Keratinocyte (primary cell): Measurements from ENCODE around the gene NRXN2.
A peak's percentile ranks its signal among the peaks of the same experiment; 100 is the strongest.

ENCODE experiments used
- EZH2 ChIP-seq: IDR thresholded peaks from one replicate; pipeline ENCODE4 v1.6.1; 2012; ENCODE audit warnings: inconsistent platforms, mild to moderate bottlenecking, low read length, moderate library complexity
- TF ChIP-seq, protein P1 (sequence below), 3 experiments: IDR thresholded peaks in 1 of 3; conservative IDR thresholded peaks in 1 of 3; optimal IDR thresholded peaks in 1 of 3; 2 replicates in 2 of 3; 3 replicates in 1 of 3; pipeline versions ENCODE3 to v1.5.1; 2011; ENCODE audit warnings: low read length in 3 of 3, mild to moderate bottlenecking in 3 of 3, moderate library complexity in 2 of 3, control low read depth in 1 of 3, inconsistent platforms in 1 of 3; ENCODE audit not compliant: insufficient read depth in 2 of 3; ENCODE audit errors: extremely low read depth in 1 of 3

- TF ChIP-seq, protein P1, sequence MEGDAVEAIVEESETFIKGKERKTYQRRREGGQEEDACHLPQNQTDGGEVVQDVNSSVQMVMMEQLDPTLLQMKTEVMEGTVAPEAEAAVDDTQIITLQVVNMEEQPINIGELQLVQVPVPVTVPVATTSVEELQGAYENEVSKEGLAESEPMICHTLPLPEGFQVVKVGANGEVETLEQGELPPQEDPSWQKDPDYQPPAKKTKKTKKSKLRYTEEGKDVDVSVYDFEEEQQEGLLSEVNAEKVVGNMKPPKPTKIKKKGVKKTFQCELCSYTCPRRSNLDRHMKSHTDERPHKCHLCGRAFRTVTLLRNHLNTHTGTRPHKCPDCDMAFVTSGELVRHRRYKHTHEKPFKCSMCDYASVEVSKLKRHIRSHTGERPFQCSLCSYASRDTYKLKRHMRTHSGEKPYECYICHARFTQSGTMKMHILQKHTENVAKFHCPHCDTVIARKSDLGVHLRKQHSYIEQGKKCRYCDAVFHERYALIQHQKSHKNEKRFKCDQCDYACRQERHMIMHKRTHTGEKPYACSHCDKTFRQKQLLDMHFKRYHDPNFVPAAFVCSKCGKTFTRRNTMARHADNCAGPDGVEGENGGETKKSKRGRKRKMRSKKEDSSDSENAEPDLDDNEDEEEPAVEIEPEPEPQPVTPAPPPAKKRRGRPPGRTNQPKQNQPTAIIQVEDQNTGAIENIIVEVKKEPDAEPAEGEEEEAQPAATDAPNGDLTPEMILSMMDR (optimal IDR thresholded peaks at IDR 0.05 in 1 of 3, IDR thresholded peaks at IDR 0.05 in 1 of 3, conservative IDR thresholded peaks at IDR 0.05 in 1 of 3; ENCODE audit: extremely low read depth in 1 of 3, insufficient read depth in 2 of 3, low read length in 3 of 3), result no peak
- peak; percentile 96 for TF ChIP-seq EZH2
Measured at GRCh38 chr11:64643920-64644646, 78.9 kb downstream of the NRXN2 start.
